Activated effector memory CD4-positive, alpha-beta T cell treated with anti-CD3 and anti-CD28 coated beads, Interleukin-2, amount 50 U/mL, for 16 hours (primary cell): ENCODE results near the gene HFE.
"Not testable (repeated sequence)": the region's sequence is repeated elsewhere in the genome, so short reads cannot be mapped to it uniquely, and the experiment has no call there.

ENCODE experiments used
- DNase-seq: peaks from one replicate; pipeline ENCODE4 v3.0.0-alpha.2; 2020

The HFE gene

DNA sequence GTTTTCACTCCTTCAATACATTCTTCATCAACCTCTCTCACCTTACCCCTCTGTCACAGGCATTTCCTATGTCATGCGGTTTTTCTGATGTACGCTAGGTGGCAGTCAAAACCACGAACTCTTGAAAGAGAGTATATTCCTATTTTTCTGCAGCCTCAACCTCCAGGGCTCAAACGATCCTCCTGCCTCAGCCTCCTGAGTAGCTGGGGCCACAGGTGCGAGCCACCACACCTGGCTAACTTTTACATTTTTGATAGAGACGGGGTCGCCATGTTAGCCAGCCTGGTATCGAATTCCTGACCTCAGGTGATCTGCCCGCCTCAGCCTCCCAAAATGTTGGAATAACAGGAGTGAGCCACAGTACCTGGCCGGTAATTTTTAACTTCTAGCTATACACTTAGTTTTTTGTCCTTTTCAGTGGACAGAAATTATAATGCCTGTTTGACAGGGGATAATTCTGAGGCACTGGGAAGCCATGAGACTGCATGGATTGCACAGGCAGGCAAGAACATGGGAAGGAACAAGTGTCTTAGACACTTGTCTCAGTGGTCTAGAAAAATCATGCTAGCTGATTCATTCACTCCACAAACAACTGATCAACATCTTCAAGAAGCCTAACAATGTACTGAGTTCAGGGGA lies 22.5 kb upstream of the HFE start:
- peak; percentile 71 for DNase-seq

DNA sequence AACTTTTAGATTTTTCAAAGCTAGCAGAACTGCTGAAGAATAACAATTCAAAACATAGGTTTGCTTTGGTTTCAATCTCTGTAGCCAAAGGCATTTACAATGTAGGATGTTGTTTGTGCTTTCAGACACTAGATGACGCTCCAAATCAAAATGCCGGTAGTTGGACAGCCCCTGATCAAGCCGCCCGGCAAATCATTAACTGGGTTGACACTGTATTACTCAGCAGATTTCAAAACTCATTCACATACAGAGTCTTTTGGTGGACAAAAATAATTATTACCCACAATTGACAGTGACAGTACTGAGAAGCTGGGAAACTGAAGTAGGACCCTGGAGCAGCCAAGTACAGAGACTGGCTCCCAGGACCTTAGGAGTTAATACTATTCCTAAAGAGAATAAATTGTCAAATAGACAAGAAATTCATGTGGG lies 21.3 kb upstream of the HFE start:
- peak; percentile 78 for DNase-seq

DNA sequence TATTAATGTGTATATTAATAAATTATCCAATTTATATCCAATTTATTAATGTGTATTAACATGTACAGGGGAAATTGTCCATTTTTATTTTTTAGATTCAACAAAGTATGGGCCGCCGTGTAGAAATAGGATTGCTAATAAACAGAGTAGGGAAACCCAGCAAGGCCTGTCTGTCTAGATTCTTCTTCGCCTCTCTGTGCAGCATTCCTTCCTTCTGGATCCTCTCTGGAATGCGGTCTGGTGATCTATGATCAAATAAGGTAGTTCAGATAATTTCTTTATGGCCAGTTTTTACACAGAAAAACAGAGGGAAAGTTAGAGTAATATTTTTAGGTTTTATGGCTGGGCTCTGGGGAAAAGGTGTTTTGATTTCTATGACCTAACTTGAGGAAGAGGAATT lies 19.9 kb upstream of the HFE start:
- no peak for DNase-seq

DNA sequence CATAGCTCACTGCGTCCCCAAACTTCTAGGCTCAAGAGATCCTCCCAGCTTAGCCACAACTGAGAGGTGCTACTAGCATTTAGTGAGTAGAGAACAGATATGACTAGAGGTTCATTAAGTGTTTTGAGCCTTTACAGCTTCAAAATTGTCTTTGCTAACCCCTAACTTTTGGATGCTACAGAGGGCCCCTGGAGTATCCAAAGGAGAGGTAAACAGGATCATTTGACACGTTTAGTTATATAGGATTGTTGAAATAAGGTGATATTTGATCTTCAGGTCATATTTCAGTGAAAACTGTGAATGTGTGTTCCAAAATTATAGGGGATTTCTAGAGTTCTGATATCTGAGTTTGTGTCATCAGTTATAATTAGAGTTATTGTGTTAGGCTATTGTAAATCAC lies 19.2 kb upstream of the HFE start:
- DNase-seq, result no peak

DNA sequence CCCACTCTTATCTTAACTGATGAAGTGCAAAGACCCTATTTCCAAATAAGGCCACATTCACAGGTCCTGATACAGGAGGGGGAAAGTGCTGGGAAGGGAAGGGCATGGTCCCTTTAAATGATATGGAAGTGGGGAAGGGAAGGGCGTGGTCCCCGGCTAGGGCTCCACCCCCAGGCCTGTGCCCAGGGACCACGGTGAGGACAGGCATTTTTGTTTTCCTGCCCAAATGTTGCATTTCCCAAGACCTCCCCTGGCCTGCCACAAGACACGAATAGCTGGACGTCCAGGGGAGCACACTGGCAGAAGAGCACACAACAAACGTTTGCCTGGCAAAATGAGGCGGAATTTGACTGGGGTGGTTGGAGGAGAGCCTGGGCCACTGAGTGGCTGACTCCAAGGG lies 16.1 kb upstream of the HFE start:
- DNase-seq, result no peak

DNA sequence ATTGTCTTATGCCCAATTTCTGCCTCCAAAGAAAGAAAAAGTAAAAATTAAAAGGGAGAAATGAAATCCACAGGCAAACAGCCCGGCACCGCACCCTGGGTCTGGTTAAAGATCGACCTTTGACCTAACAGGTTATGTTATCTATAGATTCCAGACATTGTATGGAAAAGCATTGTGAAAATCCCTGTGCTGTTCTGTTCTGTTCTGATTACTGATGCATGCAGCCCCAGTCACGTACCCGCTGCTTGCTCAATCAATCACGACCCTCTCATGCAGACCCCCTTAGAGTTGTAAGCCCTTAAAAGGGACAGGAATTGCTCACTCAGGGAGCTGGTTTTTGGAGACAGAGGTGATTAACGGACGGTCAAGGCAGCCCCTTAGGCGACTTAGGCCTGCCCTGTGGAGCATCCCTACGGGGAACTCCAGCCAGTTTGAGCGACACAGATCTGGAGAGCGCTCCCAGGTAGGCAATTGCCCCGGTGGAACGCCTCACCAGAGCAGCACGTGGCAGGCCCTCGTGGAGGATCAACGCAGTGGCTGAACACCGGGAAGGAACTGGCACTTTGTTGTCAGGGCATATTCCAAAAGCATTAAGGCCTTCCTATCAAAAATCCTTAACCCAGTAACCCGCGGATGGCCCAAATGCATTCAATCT lies 12.0 kb upstream of the HFE start:
- DNase-seq, result no peak

DNA sequence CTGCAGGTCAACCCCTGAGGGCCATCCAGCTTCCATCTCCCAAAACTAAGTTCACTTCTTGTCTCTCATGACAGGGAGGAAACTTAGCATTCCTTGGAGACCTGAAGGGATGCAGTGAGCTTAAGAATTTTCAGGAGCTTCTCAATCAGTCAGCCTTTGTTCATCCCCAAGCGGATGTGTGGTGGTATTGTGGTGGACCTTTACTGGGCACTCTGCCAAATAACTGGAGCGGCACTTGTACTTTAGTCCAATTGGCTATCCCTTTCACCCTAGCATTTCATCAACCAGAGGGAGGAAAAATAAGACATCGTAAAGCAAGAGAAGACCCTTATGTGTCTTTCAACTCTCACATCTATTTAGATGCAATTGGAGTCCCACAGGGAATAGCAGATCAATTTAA lies 9.2 kb upstream of the HFE start:
- not testable (repeated sequence) for DNase-seq

DNA sequence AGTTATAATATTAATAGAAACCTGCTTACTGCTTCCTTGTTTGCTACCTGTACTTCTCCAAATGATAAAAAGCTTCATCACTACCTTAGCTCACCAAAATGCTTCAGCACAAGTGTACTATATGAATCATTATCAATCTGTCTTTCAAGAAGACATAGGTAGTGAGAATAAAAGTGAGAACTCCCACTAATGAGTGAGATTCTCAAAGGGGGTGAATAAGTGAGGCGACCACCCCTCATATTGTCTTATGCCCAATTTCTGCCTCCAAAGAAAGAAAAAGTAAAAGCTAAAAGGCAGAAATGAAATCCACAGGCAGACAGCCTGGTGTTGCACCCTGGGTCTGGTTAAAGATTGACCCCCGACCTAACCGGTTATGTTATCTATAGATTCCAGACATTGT lies 6.1 kb upstream of the HFE start:
- not testable (repeated sequence) for DNase-seq

DNA sequence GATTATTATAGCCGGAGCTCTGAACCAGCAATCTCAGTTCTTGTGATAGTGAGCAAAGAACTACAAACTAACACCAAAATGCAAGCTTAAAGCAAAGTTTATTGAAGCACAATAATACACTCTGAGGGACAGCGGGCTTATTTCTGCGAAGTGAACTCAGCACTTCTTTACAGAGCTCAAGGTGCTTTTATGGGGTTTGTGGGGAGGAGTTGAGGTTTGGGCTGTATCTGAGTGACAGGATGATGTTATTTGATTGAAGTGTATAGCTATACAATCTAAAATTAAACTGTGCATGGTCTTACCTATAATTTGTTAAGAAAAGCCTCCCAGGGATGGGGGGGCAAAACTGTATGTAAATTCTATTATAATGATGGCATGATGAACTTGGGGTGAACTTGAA lies 1.0 kb upstream of the HFE start:
- no peak for DNase-seq

DNA sequence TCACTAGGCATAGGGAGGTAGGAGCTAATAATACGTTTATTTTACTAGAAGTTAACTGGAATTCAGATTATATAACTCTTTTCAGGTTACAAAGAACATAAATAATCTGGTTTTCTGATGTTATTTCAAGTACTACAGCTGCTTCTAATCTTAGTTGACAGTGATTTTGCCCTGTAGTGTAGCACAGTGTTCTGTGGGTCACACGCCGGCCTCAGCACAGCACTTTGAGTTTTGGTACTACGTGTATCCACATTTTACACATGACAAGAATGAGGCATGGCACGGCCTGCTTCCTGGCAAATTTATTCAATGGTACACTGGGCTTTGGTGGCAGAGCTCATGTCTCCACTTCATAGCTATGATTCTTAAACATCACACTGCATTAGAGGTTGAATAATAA lies 1.1 kb downstream of the HFE start:
- DNase-seq, result no peak

DNA sequence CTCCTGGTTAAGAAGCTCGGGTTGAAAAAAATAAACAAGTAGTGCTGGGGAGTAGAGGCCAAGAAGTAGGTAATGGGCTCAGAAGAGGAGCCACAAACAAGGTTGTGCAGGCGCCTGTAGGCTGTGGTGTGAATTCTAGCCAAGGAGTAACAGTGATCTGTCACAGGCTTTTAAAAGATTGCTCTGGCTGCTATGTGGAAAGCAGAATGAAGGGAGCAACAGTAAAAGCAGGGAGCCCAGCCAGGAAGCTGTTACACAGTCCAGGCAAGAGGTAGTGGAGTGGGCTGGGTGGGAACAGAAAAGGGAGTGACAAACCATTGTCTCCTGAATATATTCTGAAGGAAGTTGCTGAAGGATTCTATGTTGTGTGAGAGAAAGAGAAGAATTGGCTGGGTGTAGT lies 2.0 kb downstream of the HFE start:
- no peak for DNase-seq

DNA sequence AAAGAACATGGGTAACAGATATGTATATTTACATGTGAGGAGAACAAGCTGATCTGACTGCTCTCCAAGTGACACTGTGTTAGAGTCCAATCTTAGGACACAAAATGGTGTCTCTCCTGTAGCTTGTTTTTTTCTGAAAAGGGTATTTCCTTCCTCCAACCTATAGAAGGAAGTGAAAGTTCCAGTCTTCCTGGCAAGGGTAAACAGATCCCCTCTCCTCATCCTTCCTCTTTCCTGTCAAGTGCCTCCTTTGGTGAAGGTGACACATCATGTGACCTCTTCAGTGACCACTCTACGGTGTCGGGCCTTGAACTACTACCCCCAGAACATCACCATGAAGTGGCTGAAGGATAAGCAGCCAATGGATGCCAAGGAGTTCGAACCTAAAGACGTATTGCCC lies 5.2 kb downstream of the HFE start:
- no peak for DNase-seq

DNA sequence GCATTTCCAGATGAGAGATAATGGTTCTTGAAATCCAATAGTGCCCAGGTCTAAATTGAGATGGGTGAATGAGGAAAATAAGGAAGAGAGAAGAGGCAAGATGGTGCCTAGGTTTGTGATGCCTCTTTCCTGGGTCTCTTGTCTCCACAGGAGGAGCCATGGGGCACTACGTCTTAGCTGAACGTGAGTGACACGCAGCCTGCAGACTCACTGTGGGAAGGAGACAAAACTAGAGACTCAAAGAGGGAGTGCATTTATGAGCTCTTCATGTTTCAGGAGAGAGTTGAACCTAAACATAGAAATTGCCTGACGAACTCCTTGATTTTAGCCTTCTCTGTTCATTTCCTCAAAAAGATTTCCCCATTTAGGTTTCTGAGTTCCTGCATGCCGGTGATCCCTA lies 6.8 kb downstream of the HFE start:
- no peak for DNase-seq

DNA sequence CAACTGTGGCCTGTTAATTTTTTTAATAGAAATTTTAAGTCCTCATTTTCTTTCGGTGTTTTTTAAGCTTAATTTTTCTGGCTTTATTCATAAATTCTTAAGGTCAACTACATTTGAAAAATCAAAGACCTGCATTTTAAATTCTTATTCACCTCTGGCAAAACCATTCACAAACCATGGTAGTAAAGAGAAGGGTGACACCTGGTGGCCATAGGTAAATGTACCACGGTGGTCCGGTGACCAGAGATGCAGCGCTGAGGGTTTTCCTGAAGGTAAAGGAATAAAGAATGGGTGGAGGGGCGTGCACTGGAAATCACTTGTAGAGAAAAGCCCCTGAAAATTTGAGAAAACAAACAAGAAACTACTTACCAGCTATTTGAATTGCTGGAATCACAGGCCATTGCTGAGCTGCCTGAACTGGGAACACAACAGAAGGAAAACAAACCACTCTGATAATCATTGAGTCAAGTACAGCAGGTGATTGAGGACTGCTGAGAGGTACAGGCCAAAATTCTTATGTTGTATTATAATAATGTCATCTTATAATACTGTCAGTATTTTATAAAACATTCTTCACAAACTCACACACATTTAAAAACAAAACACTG lies 10.1 kb downstream of the HFE start:
- DNase-seq, result peak; percentile 86

DNA sequence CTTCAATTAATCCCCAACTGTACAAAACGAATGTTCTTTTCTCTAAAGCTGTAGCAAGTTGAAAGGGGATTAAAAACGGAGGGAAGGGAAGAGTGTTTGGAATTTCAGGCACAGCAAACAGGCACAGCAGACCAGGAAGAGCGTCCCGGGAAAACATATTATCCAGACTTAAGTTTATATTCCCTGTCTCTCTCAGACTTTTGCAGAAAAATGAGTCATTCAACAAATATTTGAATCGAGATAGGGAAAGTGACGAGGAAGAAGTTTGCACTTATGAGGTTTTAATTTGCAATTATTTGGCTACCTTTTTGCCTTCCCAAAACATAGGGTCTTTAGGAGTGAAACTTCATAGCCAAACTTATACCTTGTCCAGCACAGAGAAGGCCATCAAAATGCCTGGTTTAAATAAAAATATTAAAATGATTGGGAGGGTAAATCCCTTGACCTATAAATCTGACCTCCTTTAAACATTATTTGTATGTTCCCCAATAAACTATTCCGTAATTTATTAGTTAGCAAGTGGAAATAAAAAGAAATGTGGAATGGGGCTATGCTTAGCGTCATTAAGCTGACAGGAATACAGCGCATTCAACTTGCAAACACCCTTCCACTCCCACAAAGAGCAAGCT lies 16.0 kb downstream of the HFE start:
- DNase-seq, result no peak

DNA sequence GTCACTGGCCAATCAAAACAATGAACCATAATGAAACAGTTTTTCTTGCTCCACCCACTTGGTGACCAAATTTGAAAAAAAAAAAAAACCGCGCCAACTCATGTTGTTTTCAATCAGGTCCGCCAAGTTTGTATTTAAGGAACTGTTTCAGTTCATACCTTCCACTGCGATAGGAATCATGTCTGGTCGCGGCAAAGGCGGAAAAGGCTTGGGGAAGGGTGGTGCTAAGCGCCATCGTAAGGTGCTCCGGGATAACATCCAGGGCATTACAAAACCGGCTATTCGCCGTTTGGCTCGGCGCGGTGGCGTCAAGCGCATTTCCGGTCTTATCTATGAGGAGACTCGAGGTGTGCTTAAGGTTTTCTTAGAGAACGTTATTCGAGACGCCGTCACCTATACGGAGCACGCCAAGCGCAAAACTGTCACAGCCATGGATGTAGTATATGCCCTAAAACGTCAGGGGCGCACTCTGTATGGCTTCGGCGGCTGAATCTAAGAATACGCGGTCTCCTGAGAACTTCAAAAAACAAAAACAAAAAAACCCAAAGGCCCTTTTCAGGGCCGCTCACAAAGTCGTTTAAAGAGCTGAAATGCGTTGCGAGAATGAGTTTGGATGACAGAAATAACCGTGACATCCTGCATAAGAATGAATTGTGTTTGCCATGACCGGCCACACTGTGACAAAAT lies 16.7 kb downstream of the HFE start:
- DNase-seq, result peak; percentile 94

DNA sequence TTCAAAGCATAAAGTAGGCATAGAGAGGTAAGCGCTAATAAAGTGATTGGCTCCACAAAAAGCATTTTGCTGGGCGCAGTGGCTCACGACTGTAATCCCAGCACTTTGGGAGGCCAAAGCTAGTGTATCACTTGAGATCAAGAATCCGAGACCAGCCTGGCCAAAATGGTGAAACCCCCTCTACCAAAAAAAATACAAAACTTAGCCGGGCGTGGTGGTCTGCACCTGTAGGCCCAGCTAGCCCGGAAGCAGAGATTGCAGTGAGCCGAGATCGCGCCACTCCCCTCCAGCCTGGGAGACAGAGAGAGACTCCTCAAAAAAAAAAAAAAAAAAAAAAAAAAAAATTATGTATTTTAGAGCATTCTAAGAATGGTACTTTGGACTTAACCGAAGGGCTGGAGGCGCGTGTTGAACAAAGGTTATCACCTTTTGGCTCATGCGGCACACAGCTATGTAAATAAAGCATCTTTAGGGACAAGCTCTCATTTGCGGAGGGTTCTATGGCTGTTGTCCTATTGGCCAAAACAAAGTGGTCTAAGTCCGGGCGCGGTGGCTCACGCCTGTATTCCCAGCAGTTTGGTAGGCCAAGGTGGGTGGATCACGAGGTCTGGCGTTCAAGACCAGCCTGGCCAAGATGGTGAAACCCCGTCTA lies 17.4 kb downstream of the HFE start:
- no peak for DNase-seq

DNA sequence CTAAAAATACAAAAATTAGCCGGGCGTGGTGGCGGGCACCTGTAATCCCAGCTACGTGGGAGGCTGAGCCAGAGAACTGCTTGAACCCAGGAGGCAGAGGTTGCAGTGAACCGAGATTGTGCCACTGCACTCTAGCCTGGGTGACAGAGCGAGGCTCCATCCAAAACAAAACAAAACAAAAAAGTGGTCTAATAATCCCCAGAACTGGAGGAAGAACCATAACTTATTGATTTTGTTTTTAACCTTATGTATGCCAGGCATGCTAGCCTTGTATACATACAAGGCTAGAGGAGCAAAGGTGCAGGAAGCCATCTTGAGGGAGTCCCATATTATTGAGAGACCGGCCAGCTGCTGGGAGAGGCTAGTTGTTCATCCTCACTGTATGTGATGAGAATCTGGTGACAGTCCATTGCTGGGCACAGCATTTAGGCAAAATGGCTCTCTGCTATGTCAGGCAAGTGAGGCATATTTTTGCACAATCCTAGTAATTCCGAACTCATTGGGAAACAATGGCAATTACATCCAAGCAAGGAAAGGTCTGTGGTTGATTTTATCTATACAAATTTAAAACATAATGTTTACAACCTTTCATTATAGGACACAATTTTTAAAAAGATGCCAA lies 18.0 kb downstream of the HFE start:
- no peak for DNase-seq

DNA sequence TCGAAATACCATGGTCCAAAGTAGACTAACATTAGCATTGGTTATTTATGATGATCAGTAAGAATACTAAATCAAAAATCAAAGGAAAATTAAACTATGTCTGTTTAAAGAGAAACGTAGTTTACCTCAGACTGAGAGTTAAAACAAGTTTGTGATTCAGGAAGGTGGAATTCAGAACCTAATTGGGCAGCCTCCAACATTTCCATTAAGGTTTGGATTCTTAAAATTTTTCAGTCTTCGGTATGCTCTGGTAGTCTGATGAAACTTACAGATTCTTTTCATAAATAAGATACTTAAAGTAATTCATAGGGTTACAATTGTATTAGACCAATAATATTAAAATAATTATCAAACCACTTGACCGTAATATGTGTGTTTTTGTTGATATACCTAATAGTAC lies 18.6 kb downstream of the HFE start:
- no peak for DNase-seq

DNA sequence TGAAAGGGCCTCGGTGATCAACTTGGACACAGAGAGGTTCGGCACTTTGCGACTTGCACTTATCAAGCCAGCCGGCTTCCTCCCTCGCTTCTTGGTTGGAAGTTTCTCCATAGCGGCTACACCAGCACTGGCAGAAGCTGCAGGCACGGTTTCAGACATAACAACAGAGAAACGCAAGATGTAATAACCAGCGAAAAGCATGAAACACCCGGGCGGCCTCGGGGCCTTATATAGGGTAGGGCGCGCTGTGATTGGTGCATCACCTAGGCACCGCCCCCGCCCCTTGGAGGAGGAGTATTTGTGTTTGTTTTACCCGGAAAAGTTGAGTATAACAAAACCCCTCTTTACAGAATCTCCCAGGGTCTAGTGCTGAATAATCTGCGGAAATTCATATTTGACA lies 20.7 kb downstream of the HFE start:
- DNase-seq, result no peak

DNA sequence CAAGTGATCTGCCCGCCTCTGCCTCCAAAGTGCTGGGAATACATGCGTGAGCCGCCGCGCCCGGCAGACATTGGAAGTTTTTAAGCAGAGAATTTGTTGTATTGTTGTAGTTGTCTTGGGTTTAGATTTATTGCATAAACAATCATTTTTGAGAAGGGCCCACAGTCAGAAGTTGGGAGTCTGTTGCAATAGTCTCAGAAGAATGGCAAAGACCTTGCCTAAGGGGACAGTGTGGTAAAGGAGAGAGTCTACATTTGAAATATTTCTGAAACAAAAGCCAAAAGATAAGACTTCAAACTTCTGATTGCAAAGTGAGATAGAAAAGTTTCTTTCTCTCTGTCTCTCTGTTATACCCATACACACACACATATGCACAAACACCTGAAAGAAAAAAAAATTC lies 22.5 kb downstream of the HFE start:
- DNase-seq, result no peak

DNA sequence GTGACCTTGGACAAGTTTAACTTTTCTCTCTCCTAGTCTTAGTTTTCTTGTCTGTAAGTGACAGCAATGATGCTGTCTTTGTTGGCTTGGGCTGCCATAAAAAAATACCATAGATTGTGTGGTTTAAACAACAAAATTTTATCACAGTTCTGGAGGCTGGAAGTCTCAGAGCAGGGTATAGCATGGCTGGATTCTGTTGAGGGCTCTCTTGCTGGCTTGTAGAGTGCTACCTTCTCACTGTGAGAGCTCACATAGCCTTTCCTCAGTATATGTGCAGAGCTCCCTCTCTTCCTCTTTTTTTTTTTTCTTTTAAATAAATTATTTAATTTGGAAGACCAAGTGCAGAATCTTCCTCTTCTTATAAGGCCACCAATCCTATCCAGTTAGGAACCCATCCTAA lies 26.3 kb downstream of the HFE start:
- DNase-seq, result no peak

DNA sequence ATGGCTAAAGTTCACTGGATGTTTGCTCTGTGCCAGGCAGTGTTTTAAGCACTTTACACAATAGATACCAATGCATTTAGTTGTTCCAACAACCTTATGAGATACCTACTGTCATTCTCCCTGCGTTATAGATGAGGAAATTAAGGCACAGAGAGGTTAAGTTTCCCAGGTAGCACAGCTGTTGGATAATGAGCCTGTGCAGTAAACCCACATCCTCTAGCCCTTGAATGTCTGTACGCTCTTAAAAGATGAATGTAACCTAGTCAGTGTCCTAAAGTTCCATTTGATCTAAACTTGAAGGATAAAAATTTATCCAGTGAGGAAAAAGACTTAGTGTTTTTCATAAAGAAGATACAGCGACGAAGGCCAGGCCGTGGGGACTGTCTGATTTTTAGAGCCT lies 28.0 kb downstream of the HFE start:
- DNase-seq, result no peak
